OCI-LY1 (cell line): ENCODE measurements around the gene ZNF410.

Source experiments
- H2AFZ ChIP-seq: fragments of 200-600 bp; sonication (generic), shearing (Covaris generic); 2 replicates; pipeline ENCODE4 v1.6.0; 2014; ENCODE audit warnings: antibody characterized with exemption, mild to moderate bottlenecking, low read length
- H3F3A ChIP-seq: fragments of 200-600 bp; sonication (generic), shearing (Covaris generic); 2 replicates; pipeline ENCODE4 v1.6.0; 2014; ENCODE audit warnings: mild to moderate bottlenecking, antibody characterized with exemption, low read length, moderate library complexity; ENCODE audit not compliant: insufficient read depth
- H3K27ac ChIP-seq: fragments of 200-600 bp; sonication (generic); 2 replicates; pipeline ENCODE4 v1.5.1; 2014; ENCODE audit warnings: low read length, mixed run types, mild to moderate bottlenecking, low read depth; ENCODE audit not compliant: poor library complexity, severe bottlenecking
- H3K27me3 ChIP-seq: fragments of 200-600 bp; sonication (generic); 2 replicates; pipeline ENCODE4 v1.6.0; 2014; ENCODE audit warnings: antibody characterized with exemption, mild to moderate bottlenecking, low read length, moderate library complexity; ENCODE audit not compliant: insufficient read depth
- H3K36me3 ChIP-seq: fragments of 200-600 bp; sonication (generic); 2 replicates; pipeline ENCODE4 v1.6.1; 2014; ENCODE audit warnings: mild to moderate bottlenecking, antibody characterized with exemption, low read length, moderate library complexity, mixed read lengths; ENCODE audit not compliant: insufficient read depth
- H3K4me1 ChIP-seq: fragments of 200-600 bp; sonication (generic); 2 replicates; pipeline ENCODE4 v1.5.1; 2014; ENCODE audit warnings: mild to moderate bottlenecking, low read length, moderate library complexity; ENCODE audit not compliant: insufficient read depth, severe bottlenecking
- H3K4me2 ChIP-seq: fragments of 200-600 bp; sonication (generic), shearing (Covaris generic); 2 replicates; pipeline ENCODE4 v1.6.1; 2014; ENCODE audit warnings: low read length
- H3K4me3 ChIP-seq: fragments of 200-600 bp; sonication (generic); 2 replicates; pipeline ENCODE4 v1.5.1; 2014; ENCODE audit warnings: low read length, low read depth, mild to moderate bottlenecking, mixed read lengths; ENCODE audit not compliant: poor library complexity, severe bottlenecking
- H3K79me2 ChIP-seq: fragments of 200-600 bp; shearing (Covaris generic); 2 replicates; pipeline ENCODE4 v1.6.1; 2016; ENCODE audit warnings: mixed run types, low read length, mixed read lengths; ENCODE audit not compliant: insufficient read depth
- H3K9ac ChIP-seq: fragments of 200-600 bp; sonication (generic), shearing (Covaris generic); 2 replicates; pipeline ENCODE4 v1.6.1; 2014; ENCODE audit warnings: mild to moderate bottlenecking, low read length, mixed read lengths
- H3K9me2 ChIP-seq: fragments of 200-600 bp; sonication (generic), shearing (Covaris generic); 2 replicates; pipeline ENCODE4 v1.6.1; 2014; ENCODE audit warnings: low read depth, mild to moderate bottlenecking, low read length, mixed read lengths
- H3K9me3 ChIP-seq: fragments of 200-600 bp; shearing (Covaris generic); 2 replicates; pipeline ENCODE4 v1.6.1; 2014; ENCODE audit warnings: low read length, mixed read lengths
- H4K20me1 ChIP-seq: fragments of 200-600 bp; sonication (generic), shearing (Covaris generic); 2 replicates; pipeline ENCODE4 v1.6.0; 2016; ENCODE audit warnings: mild to moderate bottlenecking, low read length; ENCODE audit not compliant: insufficient read depth
- EZH2 ChIP-seq: fragments of 200-600 bp; sonication (generic), shearing (Covaris generic); IDR thresholded peaks from 2 replicates; pipeline ENCODE4 v1.8.0; 2017; ENCODE audit warnings: borderline replicate concordance, mixed run types, mild to moderate bottlenecking, antibody characterized with exemption, low read length, moderate library complexity, mixed read lengths
- TF ChIP-seq, protein P1 (sequence below): fragments of 200-600 bp; sonication (generic), shearing (Covaris generic); IDR thresholded peaks from 2 replicates; pipeline ENCODE4 v1.5.1; 2017; ENCODE audit warnings: mild to moderate bottlenecking, antibody characterized with exemption, low read length, moderate library complexity, mixed read lengths

The ZNF410 gene

DNA sequence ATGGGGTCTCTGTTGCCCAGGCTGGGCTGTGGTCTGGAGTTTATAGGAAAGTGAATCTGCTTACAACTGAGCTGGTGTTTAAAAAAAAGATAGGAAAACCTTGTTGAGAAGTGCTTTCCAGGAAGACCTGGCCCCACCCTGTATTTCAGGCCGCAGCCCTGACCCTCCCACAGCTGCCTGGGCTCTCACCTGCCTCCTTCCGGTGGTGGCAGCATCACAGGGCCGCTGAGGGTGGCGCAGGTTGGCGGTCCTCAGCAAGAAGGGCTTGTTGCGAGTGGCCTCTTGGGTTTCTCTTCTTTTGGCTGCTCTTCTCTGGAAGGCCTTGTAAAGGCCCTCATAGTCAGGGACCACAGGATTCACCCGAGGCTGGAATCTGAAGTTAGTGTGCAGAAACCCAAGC lies 55.5 kb downstream of the ZNF410 start:
- H4K20me1 ChIP-seq: no peaks in the 10 kb centered on the region
- no peak overlapping the region for H3K4me3 ChIP-seq
- TF ChIP-seq EZH2: no peak
- TF ChIP-seq, protein P1, sequence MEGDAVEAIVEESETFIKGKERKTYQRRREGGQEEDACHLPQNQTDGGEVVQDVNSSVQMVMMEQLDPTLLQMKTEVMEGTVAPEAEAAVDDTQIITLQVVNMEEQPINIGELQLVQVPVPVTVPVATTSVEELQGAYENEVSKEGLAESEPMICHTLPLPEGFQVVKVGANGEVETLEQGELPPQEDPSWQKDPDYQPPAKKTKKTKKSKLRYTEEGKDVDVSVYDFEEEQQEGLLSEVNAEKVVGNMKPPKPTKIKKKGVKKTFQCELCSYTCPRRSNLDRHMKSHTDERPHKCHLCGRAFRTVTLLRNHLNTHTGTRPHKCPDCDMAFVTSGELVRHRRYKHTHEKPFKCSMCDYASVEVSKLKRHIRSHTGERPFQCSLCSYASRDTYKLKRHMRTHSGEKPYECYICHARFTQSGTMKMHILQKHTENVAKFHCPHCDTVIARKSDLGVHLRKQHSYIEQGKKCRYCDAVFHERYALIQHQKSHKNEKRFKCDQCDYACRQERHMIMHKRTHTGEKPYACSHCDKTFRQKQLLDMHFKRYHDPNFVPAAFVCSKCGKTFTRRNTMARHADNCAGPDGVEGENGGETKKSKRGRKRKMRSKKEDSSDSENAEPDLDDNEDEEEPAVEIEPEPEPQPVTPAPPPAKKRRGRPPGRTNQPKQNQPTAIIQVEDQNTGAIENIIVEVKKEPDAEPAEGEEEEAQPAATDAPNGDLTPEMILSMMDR: no peak
- H3K4me1 ChIP-seq: no peaks in the 10 kb centered on the region
- H3K4me2 ChIP-seq: no peak overlapping the region
- H3K36me3 ChIP-seq: no peaks in the 10 kb centered on the region
- H3K9me3 ChIP-seq: no peaks in the 10 kb centered on the region
- H3F3A ChIP-seq: no peaks in the 10 kb centered on the region
- H3K27me3 ChIP-seq: no peaks in the 10 kb centered on the region
- H3K79me2 ChIP-seq: no peaks in the 10 kb centered on the region
- no peak overlapping the region for H3K27ac ChIP-seq
- no peaks in the 10 kb centered on the region for H3K9me2 ChIP-seq
- no peak overlapping the region for H2AFZ ChIP-seq
- H3K9ac ChIP-seq: no peak overlapping the region

DNA sequence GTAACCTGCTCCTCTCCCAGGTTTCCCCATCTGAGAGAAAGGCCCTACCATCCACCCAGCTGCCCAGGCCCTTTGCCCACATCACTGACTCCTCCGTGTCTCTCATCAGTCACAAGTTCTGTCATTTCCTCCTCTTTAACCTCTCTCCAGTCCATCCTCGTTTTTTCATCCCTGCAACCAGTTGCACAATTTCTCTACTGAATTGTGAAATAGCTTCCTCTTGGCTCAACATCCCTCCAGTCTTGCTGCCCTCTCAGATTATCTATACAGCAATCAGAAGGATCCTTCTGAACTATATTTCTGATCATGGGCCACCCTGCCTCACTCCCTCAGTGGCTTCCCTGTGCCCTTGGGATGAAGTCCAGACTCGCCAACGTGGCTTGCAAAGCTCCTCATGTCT lies 56.4 kb downstream of the ZNF410 start:
- no peak overlapping the region for H2AFZ ChIP-seq
- H3K9me2 ChIP-seq: no peaks in the 10 kb centered on the region
- no peak overlapping the region for H3K27ac ChIP-seq
- H3K79me2 ChIP-seq: no peaks in the 10 kb centered on the region
- H3K4me3 ChIP-seq: no peak overlapping the region
- no peaks in the 10 kb centered on the region for H3K9me3 ChIP-seq
- no peaks in the 10 kb centered on the region for H3F3A ChIP-seq
- no peaks in the 10 kb centered on the region for H3K36me3 ChIP-seq
- TF ChIP-seq EZH2: no peak
- TF ChIP-seq, protein P1: no peak
- no peak overlapping the region for H3K9ac ChIP-seq
- no peak overlapping the region for H3K4me2 ChIP-seq
- H3K27me3 ChIP-seq: no peaks in the 10 kb centered on the region
- H3K4me1 ChIP-seq: no peaks in the 10 kb centered on the region
- H4K20me1 ChIP-seq: no peaks in the 10 kb centered on the region

DNA sequence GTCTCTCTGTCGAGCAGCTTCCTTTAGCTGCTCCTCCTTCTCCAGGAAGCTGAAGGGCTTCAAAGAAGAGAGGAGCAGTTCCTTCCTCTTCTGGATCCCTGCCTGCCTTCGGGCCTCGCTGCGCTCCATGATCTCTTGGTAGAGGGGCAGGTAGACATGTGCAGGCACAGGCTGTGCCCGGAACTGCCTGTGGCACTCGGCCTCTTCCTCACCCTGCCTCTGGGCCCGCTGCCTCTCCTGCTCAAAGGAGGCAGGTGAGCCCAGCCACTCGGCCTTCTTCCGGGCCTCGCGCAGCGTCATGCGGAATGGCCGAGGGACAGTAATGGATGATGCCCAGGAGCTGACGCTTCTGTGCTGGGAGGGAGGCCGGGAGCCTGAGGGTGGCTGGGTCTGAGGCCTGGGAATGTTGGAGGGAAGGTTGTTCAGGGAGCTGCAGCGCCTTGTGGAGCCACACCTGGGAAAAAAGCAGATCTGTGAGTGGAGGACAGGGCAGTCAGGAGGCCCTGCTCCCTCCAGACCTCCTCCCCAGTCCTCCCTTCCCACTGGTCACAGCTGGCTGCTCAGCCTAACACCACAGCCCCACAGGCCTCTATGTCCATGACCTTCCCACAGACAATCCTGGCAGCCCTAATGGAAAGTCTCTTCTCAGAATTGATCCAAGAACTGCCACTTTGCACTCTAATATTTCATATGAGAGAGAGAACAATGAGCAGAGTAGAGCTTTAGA lies 57.9 kb downstream of the ZNF410 start:
- Histone ChIP-seq H3K9ac (no peak overlapping the region), H3K4me3 (no peak overlapping the region), H3K27ac (no peak overlapping the region), H3K4me2 (no peak overlapping the region), H3K79me2 (no peaks in the 10 kb centered on the region), H4K20me1 (no peaks in the 10 kb centered on the region), H2AFZ (no peak overlapping the region), H3K36me3 (no peaks in the 10 kb centered on the region), H3K9me3 (no peaks in the 10 kb centered on the region), H3F3A (no peaks in the 10 kb centered on the region), H3K27me3 (no peaks in the 10 kb centered on the region), H3K4me1 (no peaks in the 10 kb centered on the region), H3K9me2 (no peaks in the 10 kb centered on the region)
- TF ChIP-seq EZH2: no peak
- TF ChIP-seq, protein P1: no peak
